Measurements from ENCODE around the gene RPL19. TPM values are rescaled to one million over a fixed set of nuclear protein-coding genes. Genes with fewer than 3 reads are reported as not detected.

Gene RPL19
- total and polyA plus RNA-seq, 8 donors, result 925 to 1,714 (median 1,229) TPM

DNA sequence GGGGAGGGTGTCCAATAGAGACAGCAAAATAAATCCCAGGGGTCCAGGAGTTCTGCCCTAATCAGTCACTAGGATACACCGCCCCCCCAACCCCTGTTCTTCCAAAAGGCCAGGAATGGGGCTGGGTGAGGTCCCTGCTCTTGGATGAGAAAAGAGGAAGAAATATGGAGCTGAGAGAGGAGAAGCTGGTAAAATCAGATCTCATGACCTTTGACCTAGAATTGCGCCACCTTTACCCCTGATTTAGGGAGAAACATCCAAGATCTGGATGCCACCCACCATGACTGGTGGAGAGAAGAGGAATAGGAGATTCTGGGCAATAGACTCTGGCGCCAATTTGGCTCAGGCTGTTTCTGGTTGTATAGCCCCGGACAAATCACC lies 1.9 kb upstream of the RPL19 start:
- H3K27ac ChIP-seq, result no peak overlapping the region
- peaks cover 0 to 13% (median 12%) of the 10 kb centered on the region in 3 donors for H3K4me1 ChIP-seq
- no peaks in the 10 kb centered on the region for H3K9me3 ChIP-seq
- DNase-seq (no peak), ATAC-seq (no peak), FAIRE-seq (no peak)
- 83 to 85% methylated on average over 4 of the region's 4 CpGs for WGBS, 2 donors
- TF ChIP-seq, protein P1, sequence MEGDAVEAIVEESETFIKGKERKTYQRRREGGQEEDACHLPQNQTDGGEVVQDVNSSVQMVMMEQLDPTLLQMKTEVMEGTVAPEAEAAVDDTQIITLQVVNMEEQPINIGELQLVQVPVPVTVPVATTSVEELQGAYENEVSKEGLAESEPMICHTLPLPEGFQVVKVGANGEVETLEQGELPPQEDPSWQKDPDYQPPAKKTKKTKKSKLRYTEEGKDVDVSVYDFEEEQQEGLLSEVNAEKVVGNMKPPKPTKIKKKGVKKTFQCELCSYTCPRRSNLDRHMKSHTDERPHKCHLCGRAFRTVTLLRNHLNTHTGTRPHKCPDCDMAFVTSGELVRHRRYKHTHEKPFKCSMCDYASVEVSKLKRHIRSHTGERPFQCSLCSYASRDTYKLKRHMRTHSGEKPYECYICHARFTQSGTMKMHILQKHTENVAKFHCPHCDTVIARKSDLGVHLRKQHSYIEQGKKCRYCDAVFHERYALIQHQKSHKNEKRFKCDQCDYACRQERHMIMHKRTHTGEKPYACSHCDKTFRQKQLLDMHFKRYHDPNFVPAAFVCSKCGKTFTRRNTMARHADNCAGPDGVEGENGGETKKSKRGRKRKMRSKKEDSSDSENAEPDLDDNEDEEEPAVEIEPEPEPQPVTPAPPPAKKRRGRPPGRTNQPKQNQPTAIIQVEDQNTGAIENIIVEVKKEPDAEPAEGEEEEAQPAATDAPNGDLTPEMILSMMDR (IDR thresholded peaks at IDR 0.05), result no peak
- peak overlapping the region in 2 of 4 donors; percentile 71 to 83 for H3K4me3 ChIP-seq
- peaks cover 0 to 19% (median 14%) of the 10 kb centered on the region in 3 donors for H3K36me3 ChIP-seq
- intact Hi-C loops (cut with DNase I), result no loop called here
- H3K27me3 ChIP-seq, result no peaks in the 10 kb centered on the region

DNA sequence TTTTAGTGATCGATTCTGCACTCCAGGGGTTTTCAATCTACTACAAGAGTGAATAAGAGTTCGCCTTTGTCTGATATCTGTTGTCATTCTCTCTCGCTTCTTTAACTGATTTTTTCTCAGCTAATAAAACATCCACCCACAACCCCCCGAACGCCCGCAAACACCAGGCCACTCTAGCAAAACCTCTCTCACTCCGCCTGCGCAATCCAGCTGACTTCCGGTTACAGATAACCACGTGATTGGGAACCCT lies 338 bp upstream of the RPL19 start:
- Histone ChIP-seq H3K27ac (peak overlapping the region; percentile 94 to 99 (median 98)), H3K36me3 (peaks cover 5 to 35% (median 27%) of the 10 kb centered on the region in 3 donors), H3K4me1 (peaks cover 0 to 13% (median 12%) of the 10 kb centered on the region in 3 donors), H3K4me3 (peak overlapping the region in 3 of 4 donors; percentile 8 to 88 (median 73)), H3K27me3 (no peaks in the 10 kb centered on the region), H3K9me3 (no peaks in the 10 kb centered on the region)
- WGBS, 2 donors, result 1% methylated on average over 10 of the region's 10 CpGs
- DNase-seq, result peak; percentile 81 to 92 (median 86)
- peak; percentile 85 to 92 (median 86) for ATAC-seq
- peak; percentile 61 for FAIRE-seq
- intact Hi-C loops (cut with DNase I), result no loop called here
- TF ChIP-seq, protein P1 (IDR thresholded peaks at IDR 0.05), result no peak

DNA sequence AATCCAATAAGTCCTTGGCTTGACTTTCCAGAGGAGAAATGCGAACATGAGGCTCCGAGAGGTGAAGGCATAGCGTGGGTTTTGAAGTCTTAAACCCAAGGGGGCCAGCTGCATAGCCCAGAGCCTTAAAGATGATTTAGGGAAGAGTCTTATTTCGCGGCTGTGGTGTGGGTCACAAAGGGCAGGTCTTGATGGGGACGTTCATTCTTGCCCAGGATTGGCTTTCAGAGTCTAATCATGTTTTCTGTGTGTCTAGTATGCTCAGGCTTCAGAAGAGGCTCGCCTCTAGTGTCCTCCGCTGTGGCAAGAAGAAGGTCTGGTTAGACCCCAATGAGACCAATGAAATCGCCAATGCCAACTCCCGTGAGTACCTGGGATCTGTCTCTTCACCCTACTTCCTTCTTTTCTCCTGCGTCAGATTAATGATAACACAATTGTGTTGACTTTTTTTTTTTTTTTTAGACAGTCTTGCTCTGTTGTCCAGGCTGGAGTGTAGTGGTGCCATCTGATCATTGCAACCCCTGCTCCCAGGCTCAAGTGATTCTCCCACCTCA lies 951 bp downstream of the RPL19 start:
- no peaks in the 10 kb centered on the region for H3K9me3 ChIP-seq
- intact Hi-C loops (cut with DNase I), result no loop called here
- H3K36me3 ChIP-seq, result peaks cover 5 to 39% (median 27%) of the 10 kb centered on the region in 3 donors
- H3K27ac ChIP-seq, result peak overlapping the region in 3 of 4 donors; percentile 94 to 99 (median 99)
- ATAC-seq (no peak), DNase-seq (no peak), FAIRE-seq (no peak)
- 24 to 32% methylated on average over 11 of the region's 11 CpGs for WGBS, 2 donors
- peak overlapping the region; percentile 73 to 96 (median 86) for H3K4me3 ChIP-seq
- peaks cover 0 to 13% (median 12%) of the 10 kb centered on the region in 3 donors for H3K4me1 ChIP-seq
- TF ChIP-seq, protein P1 (IDR thresholded peaks at IDR 0.05), result no peak
- H3K27me3 ChIP-seq, result no peaks in the 10 kb centered on the region

DNA sequence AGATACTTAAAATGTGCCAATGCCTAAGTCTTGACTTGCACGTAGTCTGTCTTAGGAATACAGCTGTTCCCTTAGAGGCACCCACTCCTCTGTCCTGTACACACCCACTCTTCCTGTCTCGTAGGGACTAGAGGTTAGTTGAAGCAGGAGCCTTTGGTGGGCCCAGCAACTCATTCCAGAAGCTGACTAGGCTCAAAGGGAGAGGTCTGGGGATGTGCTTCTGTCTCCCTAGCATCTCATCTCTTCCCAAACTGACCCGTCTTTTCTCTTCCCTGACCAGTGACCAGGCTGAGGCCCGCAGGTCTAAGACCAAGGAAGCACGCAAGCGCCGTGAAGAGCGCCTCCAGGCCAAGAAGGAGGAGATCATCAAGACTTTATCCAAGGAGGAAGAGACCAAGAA lies 4.2 kb downstream of the RPL19 start:
- no peak for FAIRE-seq
- Histone ChIP-seq H3K27me3 (no peaks in the 10 kb centered on the region), H3K9me3 (no peaks in the 10 kb centered on the region), H3K4me1 (peaks cover 0 to 13% (median 12%) of the 10 kb centered on the region in 3 donors), H3K4me3 (no peak overlapping the region), H3K27ac (no peak overlapping the region), H3K36me3 (peaks cover 5 to 39% (median 27%) of the 10 kb centered on the region in 3 donors)
- intact Hi-C loops (cut with DNase I), result no loop called here
- WGBS, 2 donors, result 92 to 97% methylated on average over 7 to 8 of the region's 8 CpGs
- TF ChIP-seq, protein P1 (IDR thresholded peaks at IDR 0.05), result no peak
- no peak for ATAC-seq
- no peak for DNase-seq

DNA sequence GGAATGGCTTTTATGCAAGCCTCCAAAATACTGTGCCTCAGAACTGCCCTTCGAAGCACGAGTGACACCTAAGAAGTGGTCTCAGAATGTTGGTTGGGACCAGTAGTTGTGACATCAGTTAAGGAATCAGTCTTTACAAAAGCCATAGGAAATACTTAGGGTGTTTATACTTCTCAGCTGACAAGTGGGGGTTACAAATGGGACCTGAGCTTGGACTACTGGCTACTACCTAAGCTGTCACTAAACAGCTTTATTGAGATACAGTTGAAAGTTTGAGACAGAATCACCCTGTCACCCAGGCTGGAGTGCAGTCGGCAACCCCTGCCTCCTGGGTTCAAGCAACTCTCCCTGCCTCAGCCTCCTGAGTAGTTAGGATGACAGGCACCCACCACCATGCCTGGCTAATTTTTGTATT lies 5.0 kb downstream of the RPL19 start:
- 81 to 86% methylated on average over 3 of the region's 3 CpGs for WGBS, 2 donors
- Histone ChIP-seq H3K36me3 (peaks cover 5 to 39% (median 27%) of the 10 kb centered on the region in 3 donors), H3K4me1 (peaks cover 0 to 13% (median 12%) of the 10 kb centered on the region in 3 donors), H3K27ac (no peak overlapping the region), H3K4me3 (no peak overlapping the region), H3K9me3 (no peaks in the 10 kb centered on the region), H3K27me3 (no peaks in the 10 kb centered on the region)
- TF ChIP-seq, protein P1 (IDR thresholded peaks at IDR 0.05), result no peak
- intact Hi-C loops (cut with DNase I), result no loop called here
- peak in 1 of 6 donors; percentile 15 for DNase-seq
- no peak for FAIRE-seq
- no peak for ATAC-seq
